GM19397 (cell line): Measurements from ENCODE around the gene LCN12.

Source experiments
- ATAC-seq: cut with Tn5 transposase; IDR thresholded peaks from one replicate; pipeline ENCODE4 v1.9.1; 2021; ENCODE audit warnings: mild to moderate bottlenecking, moderate library complexity; ENCODE audit not compliant: unreplicated experiment

Gene LCN12

GRCh38 chr9:136926154-136926704 is 25.8 kb upstream of the LCN12 start:
- no peak for ATAC-seq

- ATAC-seq = no peak
Measured at GRCh38 chr9:136926749-136927148, 25.3 kb upstream of the LCN12 start.

DNA sequence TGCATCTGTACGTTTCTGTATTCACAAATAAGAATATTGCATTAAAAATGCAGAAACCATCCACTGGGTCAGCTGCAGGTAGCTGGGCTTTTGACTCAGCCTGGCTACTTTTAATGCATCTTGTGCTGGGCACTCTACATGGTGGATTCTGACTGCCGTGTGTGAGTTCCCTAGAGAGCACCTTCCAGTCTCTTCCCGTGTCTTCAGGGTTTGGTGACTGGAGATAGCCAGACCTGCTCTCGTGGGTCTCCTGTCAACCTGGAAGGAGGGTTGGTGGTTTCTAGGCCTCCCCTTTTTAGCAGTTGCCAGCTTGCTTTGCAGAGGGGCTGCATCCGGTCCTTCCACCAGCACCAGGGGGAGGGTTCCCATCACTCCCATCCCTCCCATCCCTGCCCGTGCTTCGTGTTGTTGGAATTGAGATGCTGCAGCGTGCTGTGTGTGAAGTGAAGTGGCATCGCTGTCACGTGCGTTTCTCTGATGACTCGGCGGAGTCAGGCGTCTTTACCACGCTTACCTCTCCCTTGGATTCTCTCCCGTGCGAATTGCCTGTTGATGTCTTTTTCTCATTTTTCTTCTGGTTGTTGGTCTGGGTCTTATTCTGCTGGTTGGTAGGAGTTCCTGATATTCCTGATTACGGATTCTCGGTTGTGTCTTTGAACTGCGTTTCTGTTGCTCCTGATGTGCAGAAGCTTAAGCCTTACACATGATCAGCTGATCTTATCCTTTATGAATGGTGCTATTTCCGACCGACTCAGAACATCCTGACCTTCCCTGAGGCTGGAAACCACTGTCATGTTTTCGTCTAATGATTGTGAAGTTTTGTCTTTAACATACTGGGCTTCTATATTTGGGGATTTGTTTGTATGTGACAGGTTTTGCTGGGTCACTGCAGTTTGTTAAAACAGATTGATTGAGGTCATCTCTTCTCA is 24.5 kb upstream of the LCN12 start:
- no peak for ATAC-seq

DNA sequence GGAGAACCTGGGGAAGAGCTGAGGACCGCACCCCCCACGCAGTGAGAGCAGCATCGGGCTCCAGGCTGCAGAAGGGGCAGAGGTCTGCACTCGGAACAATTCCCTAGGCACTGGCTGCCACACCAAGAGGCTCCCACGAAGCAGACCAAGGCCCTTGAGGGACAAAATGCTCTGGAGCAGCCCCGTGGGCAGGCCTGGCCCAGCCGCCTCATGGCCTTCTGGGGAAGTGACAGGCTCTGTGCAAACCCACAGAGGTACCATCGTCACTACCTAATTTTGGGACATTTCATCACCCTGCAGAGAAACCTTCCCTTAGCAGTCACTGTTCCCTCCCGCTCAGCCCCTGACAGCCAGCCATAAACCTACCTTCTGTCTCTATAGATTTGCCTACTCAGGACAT is 23.5 kb upstream of the LCN12 start:
- ATAC-seq = no peak

DNA sequence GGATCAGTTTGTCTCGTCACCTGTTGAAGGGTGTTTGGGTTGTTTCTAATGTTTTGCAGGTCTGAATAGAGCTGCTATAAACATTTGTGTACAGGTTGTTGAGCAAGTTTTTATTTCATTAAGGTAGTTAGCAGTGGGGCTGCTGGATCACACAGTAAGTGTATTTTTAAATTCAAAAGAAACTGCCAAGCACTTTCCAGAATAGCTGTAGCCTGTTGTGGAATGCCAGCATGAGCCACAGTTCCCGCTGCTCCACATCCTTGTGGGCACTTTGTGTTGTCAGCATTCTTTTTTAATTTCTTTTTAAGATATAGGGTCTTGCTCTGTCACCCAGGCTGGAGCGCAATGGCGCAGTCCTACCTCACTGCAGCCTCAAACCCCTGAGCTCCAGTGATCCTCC is 22.1 kb upstream of the LCN12 start:
- ATAC-seq = no peak

- ATAC-seq = no peak
Measured at GRCh38 chr9:136931611-136932130, 20.4 kb upstream of the LCN12 start.

- ATAC-seq = no peak
Measured at GRCh38 chr9:136934277-136934676, 17.8 kb upstream of the LCN12 start.

DNA sequence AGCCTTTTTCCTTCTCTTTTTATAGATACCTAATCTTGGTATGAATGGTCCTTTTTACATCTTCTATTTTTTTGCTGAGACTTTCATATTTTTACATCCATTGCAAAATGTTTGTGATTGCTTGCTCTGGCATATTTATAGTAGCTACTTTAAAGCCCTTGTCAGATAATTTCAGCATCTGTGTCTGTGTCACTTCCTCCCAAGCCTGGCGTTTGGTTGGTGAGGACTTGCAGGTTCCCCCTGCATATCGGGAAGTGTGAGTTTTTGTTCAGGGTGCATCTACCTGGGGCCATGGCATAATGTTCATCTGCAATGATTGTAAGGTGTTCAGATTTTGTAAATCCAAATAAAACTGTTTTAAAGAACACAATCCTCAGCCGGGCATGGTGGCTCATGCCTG is 16.4 kb upstream of the LCN12 start:
- ATAC-seq = no peak

GRCh38 chr9:136936645-136937170 is 15.4 kb upstream of the LCN12 start:
- ATAC-seq = no peak

DNA sequence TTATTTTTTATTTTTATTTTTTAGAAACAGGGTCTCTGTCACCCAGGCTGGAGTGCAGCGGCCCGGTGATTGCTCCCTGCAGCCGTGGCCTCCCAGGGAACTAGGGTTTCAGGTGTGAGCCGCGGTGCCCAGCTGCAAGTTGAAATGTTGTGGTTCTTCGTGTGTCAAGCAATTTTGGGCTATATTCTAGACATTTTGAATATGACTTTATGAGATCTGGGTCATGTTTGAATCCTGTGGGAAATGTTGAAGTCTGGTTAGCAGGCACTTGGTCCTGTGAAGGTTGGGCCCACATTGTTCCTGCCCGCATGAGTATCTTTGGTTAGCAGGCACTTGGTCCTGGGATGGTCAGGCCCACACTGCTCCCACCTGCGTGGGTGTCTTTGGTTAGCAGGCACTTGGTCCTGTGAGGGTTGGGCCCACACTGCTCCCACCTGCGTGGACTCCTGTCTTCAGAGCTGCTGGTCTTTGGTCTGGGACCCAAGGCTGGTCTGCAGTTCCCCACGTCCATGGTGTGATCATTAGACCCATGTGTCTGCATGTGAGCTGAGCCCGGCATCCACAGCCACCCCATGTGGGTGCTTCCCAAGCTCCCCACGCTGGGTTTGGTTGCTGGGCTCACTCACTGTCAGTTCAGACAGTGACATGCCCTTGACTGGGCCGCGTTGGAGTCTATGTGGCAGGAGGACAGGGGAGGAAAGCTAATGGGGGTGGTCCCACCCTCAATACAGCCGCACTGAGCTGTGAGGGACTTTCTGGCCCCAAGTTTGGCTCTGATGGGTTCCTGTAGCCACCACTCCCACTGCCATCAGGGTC is 14.7 kb upstream of the LCN12 start:
- ATAC-seq = no peak

- no peak for ATAC-seq
Measured at GRCh38 chr9:136939431-136939995, 12.6 kb upstream of the LCN12 start.

DNA sequence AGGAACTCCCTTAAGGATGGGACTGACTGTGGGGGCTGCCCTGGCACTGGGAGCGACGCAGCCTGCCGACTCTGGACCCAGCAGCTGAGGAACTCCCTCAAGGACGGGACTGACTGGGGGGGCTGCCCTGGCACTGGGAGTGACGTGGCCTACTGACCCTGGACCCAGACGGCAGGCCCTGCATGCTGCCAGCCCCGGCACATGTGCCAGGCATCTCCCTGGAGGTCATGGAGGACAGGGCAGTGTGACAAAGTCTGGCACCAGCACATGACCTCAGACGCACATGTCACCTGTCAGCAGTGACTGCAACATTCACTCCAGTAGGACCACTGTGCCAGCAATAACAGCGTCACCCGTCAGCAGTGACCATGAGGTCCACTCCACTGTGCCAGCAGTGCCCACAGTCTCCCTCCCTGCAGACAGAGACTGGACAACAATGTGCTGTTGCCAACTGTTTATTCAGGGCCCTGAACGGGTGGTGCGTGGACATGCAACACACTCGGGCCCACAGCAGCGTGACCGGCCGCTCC is 12.0 kb upstream of the LCN12 start:
- no peak for ATAC-seq

DNA sequence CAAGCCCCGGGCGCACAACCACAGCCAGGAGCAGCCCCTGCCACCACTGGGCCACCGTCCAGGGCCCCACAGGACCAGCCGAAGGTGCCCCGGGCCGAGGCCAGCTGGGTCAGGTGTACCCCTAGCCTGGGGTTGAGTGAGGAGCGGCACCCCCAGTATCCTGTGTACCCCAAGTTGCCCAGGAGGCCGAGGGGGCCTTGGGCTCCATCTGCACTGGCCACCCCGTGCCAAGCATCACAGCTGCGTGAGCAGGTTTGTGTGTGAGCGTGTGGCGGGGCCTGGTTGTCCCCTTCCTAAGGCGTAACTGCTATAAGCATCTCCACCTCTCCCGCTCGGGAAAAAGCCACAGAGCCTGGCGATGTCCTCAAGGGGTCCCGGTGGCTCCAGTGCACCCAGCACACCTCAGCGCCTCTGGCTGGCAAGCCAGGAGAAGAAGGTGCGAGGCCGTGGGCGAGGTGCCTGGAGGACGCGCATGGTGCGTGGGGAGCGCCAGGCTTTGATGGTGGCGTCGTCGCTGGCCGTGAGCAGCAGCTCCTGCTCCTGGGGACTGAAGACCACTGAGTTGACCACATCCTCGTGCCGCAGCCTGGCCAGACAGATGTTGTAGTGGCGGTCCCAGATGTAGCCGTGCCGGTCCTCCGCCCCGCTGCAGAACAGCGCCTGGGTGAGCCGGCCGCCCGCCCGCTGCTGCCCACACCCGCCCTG is 11.4 kb upstream of the LCN12 start:
- no peak for ATAC-seq

DNA sequence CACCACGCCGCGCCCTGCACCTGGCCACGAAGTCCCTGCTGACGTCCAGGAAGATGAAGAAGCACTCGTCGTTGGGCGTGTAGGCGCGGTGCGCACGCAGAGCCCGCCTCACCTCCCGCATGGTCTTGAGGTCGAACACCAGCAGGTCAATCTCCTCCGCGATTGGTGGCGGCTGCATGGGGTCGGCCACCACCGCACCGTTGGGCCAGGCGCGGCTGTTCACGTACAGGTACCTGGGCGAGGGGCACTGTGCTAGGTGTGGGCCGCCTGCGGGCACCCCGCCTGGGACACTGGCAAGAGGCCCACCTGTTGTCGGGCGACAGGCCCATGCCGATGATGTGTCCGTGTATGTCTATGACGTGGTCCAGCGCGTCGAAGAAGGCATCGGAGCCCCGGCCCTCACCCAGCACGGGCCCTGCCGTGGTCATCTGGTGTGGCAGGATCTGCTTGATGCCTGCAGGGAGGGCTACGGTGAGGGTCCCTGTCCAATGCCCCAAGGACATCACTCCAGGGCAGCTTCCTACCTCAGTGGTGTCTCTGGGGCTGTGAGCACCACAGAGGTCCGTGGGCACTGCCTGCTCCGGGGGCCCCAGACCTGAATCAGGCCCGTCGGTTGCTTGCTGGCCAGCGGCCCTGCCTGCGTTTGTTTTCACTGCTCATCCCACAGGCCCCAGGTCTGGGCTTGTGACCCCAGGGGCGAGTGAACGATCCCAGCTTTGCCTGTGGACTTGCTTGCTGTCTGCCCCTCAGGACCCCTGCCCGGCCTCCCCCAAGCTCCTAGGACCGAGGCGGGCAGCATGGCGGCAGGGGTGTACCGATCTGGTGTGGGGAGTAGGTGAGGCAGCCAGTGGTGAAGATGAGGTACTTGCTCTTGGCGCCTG is 10.6 kb upstream of the LCN12 start:
- ATAC-seq = no peak

GRCh38 chr9:136942112-136942880 is 9.8 kb upstream of the LCN12 start:
- no peak for ATAC-seq

- no peak for ATAC-seq
Measured at GRCh38 chr9:136942881-136943230, 9.2 kb upstream of the LCN12 start.

GRCh38 chr9:136943291-136944211 is 8.5 kb upstream of the LCN12 start:
- ATAC-seq = peak; percentile 4
